Measurements from ENCODE around the gene SLCO2A1.
A peak's percentile ranks its signal among the peaks of the same experiment; 100 is the strongest.

Gene SLCO2A1

GRCh38 chr3:133917144-133917543, 112.6 kb downstream of the SLCO2A1 start (continued):
- no peak for TF ChIP-seq SETDB1 (IDR thresholded peaks at IDR 0.05; ENCODE audit: insufficient read length, low read length)
- no peak for TF ChIP-seq SCRT2 (tag by site-specific recombination; IDR thresholded peaks at IDR 0.05)
- TF ChIP-seq ZFP3 (tag by site-specific recombination; IDR thresholded peaks at IDR 0.05; ENCODE audit: low read depth) = no peak
- no peak for TF ChIP-seq REPIN1 (tag by site-specific recombination; IDR thresholded peaks at IDR 0.05; ENCODE audit: low read depth)
- no peak for TF ChIP-seq ZNF169 (tag by site-specific recombination; IDR thresholded peaks at IDR 0.05)
- TF ChIP-seq ZNF610 (tag by site-specific recombination; IDR thresholded peaks at IDR 0.05; ENCODE audit: borderline replicate concordance) = no peak
- TF ChIP-seq ZNF26 (tag by site-specific recombination; IDR thresholded peaks at IDR 0.05) = no peak

- Histone ChIP-seq H3K27ac (ENCODE audit: extremely low read depth, low read depth, low read length) (no peak overlapping the region), H3K4me3 (ENCODE audit: low read depth, low read length) (no peak overlapping the region)
- POLR2A ChIA-PET = no interaction called here
Observed at GRCh38 chr3:133915685-133916658, 113.8 kb downstream of the SLCO2A1 start.

More at GRCh38 chr3:133915685-133916658, 113.8 kb downstream of the SLCO2A1 start:
- CTCF ChIA-PET = no interaction called here
- H3K4me1 ChIP-seq (ENCODE audit: control insufficient read depth, insufficient read depth, low read length) = no peaks in the 10 kb centered on the region
- no peak for TF ChIP-seq ZNF510 (tag by site-specific recombination; IDR thresholded peaks at IDR 0.05; ENCODE audit: insufficient replicate concordance)
- peak; percentile 42; the same call in 1 of the 2 replicates for TF ChIP-seq ZIC2 (tag by site-specific recombination; IDR thresholded peaks at IDR 0.05)
- TF ChIP-seq ZNF423 (tag by site-specific recombination; IDR thresholded peaks at IDR 0.05) = no peak
- TF ChIP-seq GFI1B (tag by site-specific recombination; IDR thresholded peaks at IDR 0.05) = no peak
- TF ChIP-seq ZNF426 (tag by site-specific recombination; IDR thresholded peaks at IDR 0.05) = no peak
- no peak for TF ChIP-seq TRIM28 (IDR thresholded peaks at IDR 0.05; ENCODE audit: borderline replicate concordance, low read length)
- no peak for TF ChIP-seq ZNF626 (tag by site-specific recombination; IDR thresholded peaks at IDR 0.05)
- TF ChIP-seq INSM2 (tag by site-specific recombination; IDR thresholded peaks at IDR 0.05) = no peak
- no peak for TF ChIP-seq KLF16 (tag by site-specific recombination; IDR thresholded peaks at IDR 0.05)
- no peak for TF ChIP-seq ZNF792 (tag by site-specific recombination; IDR thresholded peaks at IDR 0.05)
- no peak for TF ChIP-seq ZNF585B (tag by site-specific recombination; IDR thresholded peaks at IDR 0.05)
- TF ChIP-seq ZNF707 (tag by site-specific recombination; IDR thresholded peaks at IDR 0.05) = no peak
- no peak for TF ChIP-seq SP3 (tag by site-specific recombination; IDR thresholded peaks at IDR 0.05)
- TF ChIP-seq GLIS1 (tag by site-specific recombination; IDR thresholded peaks at IDR 0.05) = peak; percentile 48; the same call in 1 of the 2 replicates
- no peak for TF ChIP-seq ZNF23 (tag by site-specific recombination; IDR thresholded peaks at IDR 0.05; ENCODE audit: borderline replicate concordance)
- TF ChIP-seq AEBP2 (tag by site-specific recombination; IDR thresholded peaks at IDR 0.05; ENCODE audit: borderline replicate concordance) = no peak
- H3K9me3 ChIP-seq (ENCODE audit: control insufficient read depth, insufficient read depth, low read depth, low read length) = no peaks in the 10 kb centered on the region
- H3K36me3 ChIP-seq (ENCODE audit: control insufficient read depth in 2 of 2, insufficient read depth in 1 of 2, low read length in 2 of 2) = no peaks in the 10 kb centered on the region
